GM19099 (cell line): ENCODE results near the gene ERCC5.

Experiments
- POLR2A ChIP-seq: IDR thresholded peaks from 3 replicates; pipeline ENCODE4 v1.6.1; 2011; ENCODE audit warnings: low read depth; ENCODE audit not compliant: insufficient read length; ENCODE audit errors: extremely low read depth

The ERCC5 gene

GRCh38 chr13:102868366-102868936, 22.6 kb downstream of the ERCC5 start:
- no peak for TF ChIP-seq POLR2A

- TF ChIP-seq POLR2A: no peak
These were observed 24.3 kb downstream of the ERCC5 start for GRCh38 chr13:102869948-102870676.

GRCh38 chr13:102870677-102871415, 25.0 kb downstream of the ERCC5 start:
- TF ChIP-seq POLR2A: no peak

GRCh38 chr13:102872131-102872530, 26.3 kb downstream of the ERCC5 start:
- no peak for TF ChIP-seq POLR2A

GRCh38 chr13:102872531-102872930, 26.7 kb downstream of the ERCC5 start:
- TF ChIP-seq POLR2A: no peak

- TF ChIP-seq POLR2A: no peak
These were observed 27.8 kb downstream of the ERCC5 start for GRCh38 chr13:102873653-102874052.

GRCh38 chr13:102875256-102875655, 29.4 kb downstream of the ERCC5 start:
- no peak for TF ChIP-seq POLR2A

GRCh38 chr13:102877303-102877702, 31.5 kb downstream of the ERCC5 start:
- no peak for TF ChIP-seq POLR2A

GRCh38 chr13:102878481-102878880, 32.6 kb downstream of the ERCC5 start:
- no peak for TF ChIP-seq POLR2A

- TF ChIP-seq POLR2A: no peak
These were observed 34.1 kb downstream of the ERCC5 start for GRCh38 chr13:102879793-102880499.

GRCh38 chr13:102881819-102882686, 36.2 kb downstream of the ERCC5 start:
- no peak for TF ChIP-seq POLR2A

- TF ChIP-seq POLR2A: no peak
These were observed 46.7 kb downstream of the ERCC5 start for GRCh38 chr13:102892503-102892902.

- TF ChIP-seq POLR2A: no peak
These were observed 51.7 kb downstream of the ERCC5 start for GRCh38 chr13:102897371-102898138.

- no peak for TF ChIP-seq POLR2A
These were observed 54.4 kb downstream of the ERCC5 start for GRCh38 chr13:102900193-102900608.
